IMR-90 (cell line): ENCODE data around the gene PFKP. TPM values are rescaled to one million over a fixed set of nuclear protein-coding genes. Genes with fewer than 3 reads are reported as not detected.

Source experiments
- ATAC-seq: fragments of 200-7000 bp; cut with Tn5 transposase; 2 replicates; pipeline ENCODE4 v1.9.1; 2020; ENCODE audit warnings: low read depth, mild to moderate bottlenecking, moderate library complexity
- BruUV-seq: library from RNA; stranded (reverse); fragments of 400-500 nt; replicated peaks from 2 replicates; lab custom pipeline; 2021; lab: Mats Ljungman, UMichigan
- CTCF ChIA-PET: fragments of 300-600 bp; formaldehyde crosslinking; extraction: SDS; loops from one replicate; lab custom pipeline; 2021; ENCODE audit warnings: antibody characterized with exemption; lab: Yijun Ruan, JAX
- POLR2A ChIA-PET: fragments of 300-600 bp; sonication (Branson Sonifier 250); formaldehyde crosslinking; loops from one replicate; lab custom pipeline; 2022; ENCODE audit warnings: antibody characterized with exemption; ENCODE audit not compliant: unreplicated experiment; lab: Charles Lee
- DNase-seq: peaks from one replicate; pipeline ENCODE4 v3.0.0; 2013
- H2AFZ ChIP-seq: replicated peaks from 2 replicates; pipeline ENCODE3; 2013; ENCODE audit warnings: low read length, mild to moderate bottlenecking; ENCODE audit not compliant: poor library complexity
- H2AK5ac ChIP-seq: 2 replicates; pipeline ENCODE4 v1.6.1; 2013; ENCODE audit warnings: low read depth, low read length, inconsistent platforms
- H2AK9ac ChIP-seq: replicated peaks from 2 replicates; pipeline ENCODE3; 2013; ENCODE audit warnings: mild to moderate bottlenecking, low read depth, low read length, moderate library complexity; ENCODE audit not compliant: poor library complexity
- H2BK120ac ChIP-seq: 2 replicates; pipeline ENCODE4 v1.6.1; 2013; ENCODE audit warnings: low read depth, low read length, inconsistent platforms
- H2BK15ac ChIP-seq: 3 replicates; pipeline ENCODE4 v1.6.1; 2013; ENCODE audit warnings: low read depth, low read length, inconsistent platforms
- H2BK20ac ChIP-seq: 2 replicates; pipeline ENCODE4 v1.6.1; 2013; ENCODE audit warnings: low read depth, mild to moderate bottlenecking, inconsistent platforms, low read length, moderate library complexity
- H2BK5ac ChIP-seq: 2 replicates; pipeline ENCODE4 v1.6.1; 2013; ENCODE audit warnings: mild to moderate bottlenecking, low read depth, low read length, inconsistent platforms; ENCODE audit not compliant: poor library complexity, severe bottlenecking
- H3K14ac ChIP-seq: replicated peaks from 2 replicates; pipeline ENCODE4 v1.6.1; 2013; ENCODE audit warnings: low read depth, low read length, inconsistent platforms
- H3K18ac ChIP-seq: 2 replicates; pipeline ENCODE4 v1.6.1; 2013; ENCODE audit warnings: low read depth, low read length, control low read depth
- H3K23ac ChIP-seq: 2 replicates; pipeline ENCODE4 v1.6.1; 2013; ENCODE audit warnings: low read depth, low read length, inconsistent platforms
- H3K27ac ChIP-seq: 2 replicates; pipeline ENCODE4 v1.5.1; 2013; ENCODE audit warnings: mild to moderate bottlenecking, control low read depth, low read length; ENCODE audit not compliant: insufficient read depth
- H3K27me3 ChIP-seq: 2 replicates; pipeline ENCODE4 v1.6.1; 2013; ENCODE audit warnings: low read length; ENCODE audit not compliant: control insufficient read depth, insufficient read depth
- H3K36me3 ChIP-seq: 2 replicates; pipeline ENCODE4 v1.6.1; 2013; ENCODE audit warnings: low read length, mixed read lengths; ENCODE audit not compliant: control insufficient read depth, insufficient read depth
- H3K4ac ChIP-seq: 2 replicates; pipeline ENCODE4 v1.6.1; 2013; ENCODE audit warnings: low read depth, low read length, inconsistent platforms
- H3K4me1 ChIP-seq: 2 replicates; pipeline ENCODE4 v1.6.1; 2013; ENCODE audit warnings: low read length, mixed read lengths; ENCODE audit not compliant: control insufficient read depth, insufficient read depth
- H3K4me2 ChIP-seq: 2 replicates; pipeline ENCODE4 v1.6.1; 2013; ENCODE audit warnings: low read depth, mild to moderate bottlenecking, control low read depth, low read length, moderate library complexity
- H3K4me3 ChIP-seq: 2 replicates; pipeline ENCODE4 v1.5.1; 2013; ENCODE audit warnings: low read depth, mild to moderate bottlenecking, control low read depth, low read length, moderate library complexity; ENCODE audit not compliant: insufficient read depth
- H3K56ac ChIP-seq: 2 replicates; pipeline ENCODE4 v1.6.1; 2013; ENCODE audit warnings: low read length, inconsistent platforms; ENCODE audit not compliant: insufficient read depth; ENCODE audit errors: extremely low read depth
- H3K79me1 ChIP-seq, 2 experiments: 2 replicates each; pipeline ENCODE4 v1.6.1; 2013; ENCODE audit warnings: low read length in 2 of 2, inconsistent platforms in 1 of 2, low read depth in 1 of 2
- H3K9ac ChIP-seq: 2 replicates; pipeline ENCODE4 v1.6.1; 2013; ENCODE audit warnings: low read depth, low read length, control low read depth
- H3K9me1 ChIP-seq: 2 replicates; pipeline ENCODE4 v1.6.1; 2013; ENCODE audit warnings: low read length, inconsistent platforms; ENCODE audit not compliant: insufficient read depth
- H3K9me3 ChIP-seq: 2 replicates; pipeline ENCODE4 v1.6.1; 2013; ENCODE audit warnings: low read length; ENCODE audit not compliant: control insufficient read depth, insufficient read depth
- H4K20me1 ChIP-seq: 2 replicates; pipeline ENCODE4 v1.6.1; 2013; ENCODE audit warnings: low read length, inconsistent platforms; ENCODE audit not compliant: insufficient read depth
- H4K5ac ChIP-seq: 2 replicates; pipeline ENCODE4 v1.6.1; 2013; ENCODE audit warnings: mild to moderate bottlenecking, low read depth, low read length, control low read depth
- H4K8ac ChIP-seq, 2 experiments: 2 replicates each; pipeline ENCODE4 v1.6.1; 2013; ENCODE audit warnings: low read depth in 2 of 2, low read length in 2 of 2, control low read depth in 1 of 2, inconsistent platforms in 1 of 2
- H4K91ac ChIP-seq: 2 replicates; pipeline ENCODE4 v1.6.1; 2013; ENCODE audit warnings: low read depth, low read length, inconsistent platforms; ENCODE audit not compliant: insufficient read depth
- FOS ChIP-seq: fragments of 150-350 bp; IDR thresholded peaks from 2 replicates; pipeline ENCODE4 v1.6.1; 2016; ENCODE audit warnings: low read depth, low read length
- MAZ ChIP-seq: IDR thresholded peaks from 2 replicates; pipeline ENCODE4 v1.6.1; 2012; ENCODE audit warnings: low read depth, mild to moderate bottlenecking, low read length, improper control_type of control experiment, moderate library complexity, borderline replicate concordance
- NFE2L2 ChIP-seq: fragments of 150-350 bp; IDR thresholded peaks from 2 replicates; pipeline ENCODE4 v1.6.1; 2016; ENCODE audit warnings: low read depth, mild to moderate bottlenecking, low read length
- RAD21 ChIP-seq: IDR thresholded peaks from 2 replicates; pipeline ENCODE4 v1.6.1; 2012; ENCODE audit warnings: low read length, improper control_type of control experiment
- WGBS, 2 experiments: methylation state at CpG; one replicate each; pipeline versions ENCODE4 v1.1.5 to v1.1.7; 2013; ENCODE audit warnings: missing lambda C conversion rate in 2 of 2; ENCODE audit not compliant: insufficient read length in 1 of 2; ENCODE audit errors: extremely low coverage in 2 of 2; 5-methylcytosine and 5-hydroxymethylcytosine counted together
- dilution Hi-C: fragments of 300-500 bp; cut with HindIII; formaldehyde crosslinking; loops from one replicate; pipeline ENCODE4 v1.14.3; 2018; ENCODE audit warnings: low sequenced_read_pairs; ENCODE audit not compliant: unreplicated experiment
- in situ Hi-C: fragments of 300-500 bp; cut with MboI; formaldehyde crosslinking; loops from 3 replicates; pipeline ENCODE4 v1.14.3; 2019; ENCODE audit warnings: low sequenced_read_pairs, inconsistent platforms, mixed read lengths
- intact Hi-C: fragments of 100-400 bp; cut with micrococcal nuclease; formaldehyde crosslinking; loops from 2 replicates; pipeline ENCODE4 v1.10.0; 2022
- polyA plus RNA-seq, 3 experiments: library from polyadenylated mRNA; depleted of rRNA; stranded (reverse); fragments of >200 nt; gene quantifications; 2 replicates each; pipeline ENCODE4 v1.2.3, GENCODE V29; 2012; ENCODE audit warnings: low replicate concordance in 1 of 3
- total RNA-seq: library from RNA; depleted of rRNA; stranded (reverse); fragments of >200 nt; gene quantifications from 2 replicates; pipeline ENCODE4 v1.2.3, GENCODE V29; 2012
- TF ChIP-seq, protein P1 (sequence below): conservative IDR thresholded peaks from 2 replicates; pipeline ENCODE4 v1.5.1; 2012; ENCODE audit warnings: mild to moderate bottlenecking, low read depth, low read length, improper control_type of control experiment

The PFKP gene
- total and polyA plus RNA-seq, 2 of the 4 experiments (the other 2 are of a cell fraction), result 223 to 294 TPM

DNA sequence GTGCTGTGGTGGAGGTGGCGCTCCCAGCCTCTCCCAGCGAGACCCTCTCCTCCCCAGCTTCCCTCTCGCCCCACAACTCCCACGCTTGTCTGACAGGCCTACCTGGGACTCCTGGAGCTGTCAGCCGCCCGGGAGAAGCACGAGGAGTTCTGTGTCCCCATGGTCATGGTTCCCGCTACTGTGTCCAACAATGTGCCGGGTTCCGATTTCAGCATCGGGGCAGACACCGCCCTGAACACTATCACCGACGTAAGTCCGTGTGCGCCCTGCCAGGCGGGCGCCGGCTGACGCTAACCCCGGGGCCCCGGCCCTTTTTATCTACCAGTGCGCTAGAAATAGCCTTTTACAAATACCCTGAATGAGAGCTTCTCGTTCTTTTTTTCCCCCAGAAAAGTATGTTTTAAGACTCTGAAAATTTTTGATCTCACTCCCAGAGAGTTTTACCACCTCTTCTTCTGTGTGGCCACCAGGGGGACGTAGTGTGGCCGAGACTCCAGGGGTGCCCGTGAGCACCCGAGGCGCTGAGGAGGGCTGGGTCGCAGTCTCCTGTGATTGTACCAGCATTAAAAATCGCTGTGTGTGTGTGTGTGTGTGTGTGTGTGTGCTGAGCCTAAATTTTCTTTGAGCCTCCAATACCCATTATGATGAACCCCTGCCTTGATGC is 52.6 kb downstream of the PFKP start:
- ATAC-seq (peak; percentile 59; the same call in 1 of the 2 replicates), DNase-seq (peak; percentile 25)
- no peak overlapping the region for H3K14ac ChIP-seq
- no peak overlapping the region for H2AFZ ChIP-seq
- 97% methylated on average over 20 of the region's 31 CpGs; no CpG with 5 or more reads in 1 of the 2 experiments for WGBS, 2 experiments
- H3K9me3 ChIP-seq, result no peaks in the 10 kb centered on the region
- H2BK120ac ChIP-seq, result no peak overlapping the region
- H3K4me3 ChIP-seq, result no peak overlapping the region
- peaks cover 11% of the 10 kb centered on the region for H4K20me1 ChIP-seq
- no peak overlapping the region for H3K23ac ChIP-seq
- dilution Hi-C loops (no loop called here), in situ Hi-C loops (no loop called here), intact Hi-C loops (no loop called here)
- peaks cover 8% of the 10 kb centered on the region; the same call in 1 of the 2 replicates for H3K9me1 ChIP-seq
- BruUV-seq, result no TSS peak
- H3K4me2 ChIP-seq, result no peak overlapping the region
- H3K4ac ChIP-seq, result no peak overlapping the region
- peaks cover 78% of the 10 kb centered on the region for H3K36me3 ChIP-seq
- no peak overlapping the region for H3K56ac ChIP-seq
- H3K79me1 ChIP-seq, result peaks cover 39 to 49% of the 10 kb centered on the region in 2 experiments
- no peak overlapping the region for H3K27ac ChIP-seq
- no peak overlapping the region for H3K18ac ChIP-seq
- no peak overlapping the region for H4K5ac ChIP-seq
- H2AK5ac ChIP-seq, result no peak overlapping the region
- no peak overlapping the region for H3K9ac ChIP-seq
- ChIA-PET POLR2A (no interaction called here), CTCF (no interaction called here)
- no peaks in the 10 kb centered on the region for H3K4me1 ChIP-seq
- no peak overlapping the region for H4K8ac ChIP-seq
- no peak overlapping the region for H2BK5ac ChIP-seq
- no peak overlapping the region for H2BK20ac ChIP-seq
- no peaks in the 10 kb centered on the region for H3K27me3 ChIP-seq
- peak overlapping the region; percentile 32 for H2AK9ac ChIP-seq
- no peak overlapping the region for H4K91ac ChIP-seq
- TF ChIP-seq FOS (no peak), NFE2L2 (no peak), MAZ (no peak), RAD21 (peak; percentile 9; the same call in 1 of the 2 replicates)
- TF ChIP-seq, protein P1, sequence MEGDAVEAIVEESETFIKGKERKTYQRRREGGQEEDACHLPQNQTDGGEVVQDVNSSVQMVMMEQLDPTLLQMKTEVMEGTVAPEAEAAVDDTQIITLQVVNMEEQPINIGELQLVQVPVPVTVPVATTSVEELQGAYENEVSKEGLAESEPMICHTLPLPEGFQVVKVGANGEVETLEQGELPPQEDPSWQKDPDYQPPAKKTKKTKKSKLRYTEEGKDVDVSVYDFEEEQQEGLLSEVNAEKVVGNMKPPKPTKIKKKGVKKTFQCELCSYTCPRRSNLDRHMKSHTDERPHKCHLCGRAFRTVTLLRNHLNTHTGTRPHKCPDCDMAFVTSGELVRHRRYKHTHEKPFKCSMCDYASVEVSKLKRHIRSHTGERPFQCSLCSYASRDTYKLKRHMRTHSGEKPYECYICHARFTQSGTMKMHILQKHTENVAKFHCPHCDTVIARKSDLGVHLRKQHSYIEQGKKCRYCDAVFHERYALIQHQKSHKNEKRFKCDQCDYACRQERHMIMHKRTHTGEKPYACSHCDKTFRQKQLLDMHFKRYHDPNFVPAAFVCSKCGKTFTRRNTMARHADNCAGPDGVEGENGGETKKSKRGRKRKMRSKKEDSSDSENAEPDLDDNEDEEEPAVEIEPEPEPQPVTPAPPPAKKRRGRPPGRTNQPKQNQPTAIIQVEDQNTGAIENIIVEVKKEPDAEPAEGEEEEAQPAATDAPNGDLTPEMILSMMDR, result peak; percentile 41
- no peak overlapping the region for H2BK15ac ChIP-seq
